Measurements from ENCODE around the gene MED29.

Gene MED29

DNA sequence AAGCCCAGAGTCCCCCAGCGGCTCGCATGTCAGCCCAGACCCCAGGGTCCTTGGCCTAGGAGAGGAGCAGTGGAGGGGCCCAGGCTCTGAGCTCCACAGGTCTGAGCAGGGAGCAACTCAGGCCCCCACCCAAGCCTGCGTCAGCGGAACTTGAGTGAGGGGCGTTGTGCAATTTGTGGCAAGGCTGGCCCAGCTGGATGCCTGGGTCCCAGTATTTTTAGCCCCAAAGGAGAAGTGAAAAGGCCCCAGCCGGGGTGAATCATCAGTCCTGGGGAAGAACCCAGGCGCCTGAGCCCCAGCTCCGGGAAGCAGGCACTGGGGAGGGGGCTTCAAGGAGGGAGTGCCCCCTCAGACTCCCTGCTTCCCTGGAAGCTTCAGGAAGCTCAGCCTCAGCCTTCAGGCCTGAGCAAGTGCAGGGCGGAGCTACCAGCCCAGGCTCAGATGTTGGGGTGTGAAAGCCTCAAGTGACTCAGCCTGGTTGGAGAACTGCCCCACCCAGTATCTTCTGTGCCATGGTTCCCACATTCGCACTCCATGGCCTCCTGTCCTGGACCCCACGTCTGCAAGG lies 7.2 kb downstream of the MED29 start:
- peak; percentile 88 for DNase-seq (ENCODE audit: low read depth)

DNA sequence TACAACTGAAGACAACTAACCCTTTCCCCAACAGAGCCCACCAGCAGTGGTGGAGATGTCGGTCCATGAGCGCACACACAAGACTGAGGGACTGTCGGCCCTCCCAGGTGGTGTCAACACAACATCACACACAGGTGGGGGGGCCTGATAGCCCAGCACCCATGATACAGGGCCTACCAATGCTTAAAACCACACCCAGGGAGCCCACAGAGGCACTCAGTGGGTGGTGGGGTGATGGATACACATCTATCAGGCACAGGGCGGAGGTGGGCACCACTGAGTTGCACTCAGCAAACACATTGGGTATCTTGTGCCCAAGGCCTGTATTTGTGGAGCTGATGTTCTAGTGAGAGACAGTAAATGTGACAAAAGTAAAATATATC lies 8.5 kb downstream of the MED29 start:
- DNase-seq (ENCODE audit: low read depth) = no peak

DNA sequence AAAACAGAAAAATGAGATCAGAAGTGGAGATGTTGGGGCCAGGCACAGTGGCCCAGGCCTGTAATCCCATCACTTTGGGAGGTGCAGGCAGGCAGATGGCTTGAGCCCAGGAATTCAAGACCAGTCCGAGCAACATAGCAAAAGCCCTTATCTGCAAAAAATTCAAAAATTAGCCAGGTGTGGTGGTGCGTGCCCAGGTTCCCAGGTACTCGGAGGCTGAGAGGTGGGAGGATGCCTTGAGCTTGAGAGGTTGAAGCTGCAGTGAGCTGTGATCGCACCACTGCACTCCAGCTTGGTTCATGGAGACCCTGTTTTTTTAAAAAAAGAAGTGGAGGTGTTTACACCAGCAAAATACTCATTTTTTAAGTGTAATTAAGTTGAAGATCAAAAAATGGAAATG lies 8.9 kb downstream of the MED29 start:
- no peak for DNase-seq (ENCODE audit: low read depth)

DNA sequence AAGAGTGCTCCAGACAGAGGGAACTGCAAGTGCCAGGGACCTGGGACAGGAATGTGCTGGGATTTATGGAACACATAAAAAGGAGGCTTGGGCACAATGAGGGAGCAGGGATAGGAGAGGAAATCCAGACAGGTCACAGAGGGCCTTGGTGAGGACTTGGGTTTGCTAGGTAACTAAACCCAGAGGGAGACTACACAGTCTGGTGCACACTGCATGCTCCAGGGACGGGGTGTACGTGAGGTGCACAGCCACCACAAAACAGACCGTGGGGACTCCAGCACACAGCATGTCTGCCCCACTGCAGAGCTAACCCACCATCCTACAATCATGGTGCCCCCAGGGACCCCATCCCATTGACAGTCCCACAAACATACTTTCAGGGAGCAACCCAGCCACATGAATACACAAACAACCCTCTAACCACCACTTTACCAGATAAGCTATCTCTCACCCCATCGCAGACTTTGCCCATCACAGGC lies 9.9 kb downstream of the MED29 start:
- peak; percentile 19 for DNase-seq (ENCODE audit: low read depth)

DNA sequence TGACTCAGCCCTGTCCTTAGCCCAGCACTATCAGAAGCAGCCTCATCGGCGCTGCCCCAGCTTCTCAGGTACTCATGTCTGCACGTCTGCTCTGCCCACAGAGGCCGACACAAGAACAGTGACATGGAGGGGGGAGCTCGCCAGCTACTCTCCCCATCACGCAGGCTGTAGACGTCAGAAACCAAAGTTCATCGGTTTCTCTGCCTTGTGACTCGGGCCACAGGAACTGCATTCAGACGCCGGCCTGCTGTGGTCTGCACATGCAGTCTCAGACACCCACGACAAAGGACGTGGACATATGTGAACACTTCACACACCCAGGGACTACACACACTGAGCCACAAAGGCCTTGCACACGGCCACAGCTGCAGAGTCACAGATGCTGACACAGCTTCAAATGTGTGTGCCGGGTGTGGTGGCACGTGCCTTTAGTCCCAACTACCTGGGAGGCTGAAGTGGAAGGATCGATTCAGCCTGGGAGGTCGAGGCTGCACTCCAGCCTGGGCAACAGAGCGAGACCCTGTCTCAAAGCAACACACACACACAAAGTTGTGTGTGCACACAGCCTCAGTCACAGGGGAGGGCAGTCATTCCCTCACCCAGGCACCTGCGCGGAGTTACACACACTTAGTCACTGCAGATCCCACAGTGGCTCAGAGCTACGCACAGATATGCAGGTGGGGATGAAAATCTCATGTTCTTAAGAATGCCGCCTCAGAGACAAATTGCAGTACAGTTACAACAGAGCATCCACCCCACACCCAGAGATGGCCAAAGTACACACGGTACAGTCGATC lies 10.6 kb downstream of the MED29 start:
- DNase-seq (ENCODE audit: low read depth) = peak; percentile 65

DNA sequence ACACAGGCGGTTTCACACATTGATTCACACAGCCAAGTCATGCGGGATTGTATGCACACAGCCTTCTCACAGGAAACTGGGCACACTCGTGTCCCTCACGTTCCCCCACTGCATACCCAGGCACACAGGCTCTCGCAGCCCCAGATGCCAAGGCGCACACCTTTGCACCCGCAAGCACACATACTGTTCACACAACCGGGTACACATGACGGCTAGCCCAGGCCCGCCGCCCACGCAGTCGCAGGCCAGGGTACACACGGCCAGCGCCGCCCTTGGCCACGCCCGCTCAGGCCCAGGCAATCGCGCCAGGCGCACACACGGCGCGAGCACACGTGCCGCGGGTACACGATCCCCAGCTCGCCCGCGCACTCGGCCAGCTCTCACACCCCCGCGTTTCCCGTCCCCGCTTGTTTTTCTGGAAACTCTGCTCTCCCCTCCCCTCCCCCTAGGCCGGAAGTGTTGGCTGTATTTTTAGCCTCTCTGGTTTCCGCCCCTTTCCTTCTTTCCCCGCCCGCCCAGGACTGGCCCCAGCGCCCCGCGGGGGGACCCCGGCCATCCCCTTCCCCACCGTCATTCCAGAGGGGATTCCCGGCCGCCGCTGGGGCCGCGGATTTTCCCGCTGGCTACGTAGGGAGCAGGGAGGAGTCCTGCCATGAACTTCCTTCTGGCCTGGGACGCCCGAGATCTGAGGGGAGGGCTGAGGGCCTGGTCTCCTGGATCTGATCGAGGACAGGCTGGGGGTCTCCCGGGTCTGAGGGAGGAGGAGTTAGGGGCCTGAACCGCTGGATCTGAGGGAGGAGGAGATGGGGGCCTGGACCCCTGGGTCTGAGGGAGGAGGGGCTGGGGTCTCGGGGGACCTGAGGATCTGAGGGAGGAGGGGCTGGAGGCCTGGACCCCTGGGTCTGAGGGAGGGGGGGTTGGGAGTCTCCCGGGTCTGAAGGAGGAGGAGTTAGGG lies 11.4 kb downstream of the MED29 start:
- DNase-seq (ENCODE audit: low read depth) = peak; percentile 96

DNA sequence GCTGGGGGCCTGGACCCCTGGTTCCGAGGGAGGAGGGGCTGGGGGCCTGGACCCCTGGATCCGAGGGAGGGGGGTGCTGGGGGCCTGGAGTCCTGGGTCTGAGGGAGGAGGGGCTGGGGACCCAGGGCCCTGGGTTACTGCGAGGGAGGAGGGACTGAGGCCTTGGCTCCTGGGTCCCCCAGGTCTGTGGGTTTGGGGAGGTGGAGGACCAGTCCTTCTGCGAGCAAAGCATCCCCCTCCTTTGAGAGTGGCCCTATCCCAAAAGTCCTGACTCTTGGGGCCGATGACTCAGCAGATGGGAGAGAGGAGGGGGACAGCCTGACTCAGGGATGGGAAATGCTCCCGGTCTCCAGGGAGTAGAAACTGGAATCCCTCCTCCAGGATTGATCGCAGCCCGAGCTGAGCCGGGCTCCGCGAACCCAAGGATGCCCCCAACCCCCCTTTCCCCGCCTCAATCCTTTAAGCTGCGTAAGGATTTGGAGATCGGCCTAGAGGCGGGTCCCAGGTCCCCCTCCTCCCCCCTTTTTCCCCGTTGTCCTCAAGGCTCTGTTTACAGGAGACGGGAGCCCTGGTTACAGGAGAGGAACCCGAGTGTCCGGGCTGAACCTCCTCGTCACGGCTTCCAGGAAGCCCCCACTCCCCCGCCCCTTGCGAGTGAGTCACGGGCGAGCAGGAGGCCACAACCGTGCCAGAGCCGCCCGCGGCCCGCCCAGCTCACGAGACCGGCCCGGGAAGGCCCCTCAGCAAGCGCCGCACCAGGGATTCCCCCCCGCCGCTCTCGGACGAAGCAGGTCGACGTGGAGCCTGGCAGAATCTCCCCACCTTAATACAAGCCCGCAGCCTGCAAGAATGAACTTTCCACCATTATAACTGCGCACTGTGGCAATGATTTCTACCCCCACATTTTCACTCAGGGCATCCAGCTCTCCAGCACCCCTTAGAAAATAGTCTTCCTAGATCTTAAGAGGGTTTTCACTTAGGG lies 12.4 kb downstream of the MED29 start:
- peak; percentile 100 for DNase-seq (ENCODE audit: low read depth)

DNA sequence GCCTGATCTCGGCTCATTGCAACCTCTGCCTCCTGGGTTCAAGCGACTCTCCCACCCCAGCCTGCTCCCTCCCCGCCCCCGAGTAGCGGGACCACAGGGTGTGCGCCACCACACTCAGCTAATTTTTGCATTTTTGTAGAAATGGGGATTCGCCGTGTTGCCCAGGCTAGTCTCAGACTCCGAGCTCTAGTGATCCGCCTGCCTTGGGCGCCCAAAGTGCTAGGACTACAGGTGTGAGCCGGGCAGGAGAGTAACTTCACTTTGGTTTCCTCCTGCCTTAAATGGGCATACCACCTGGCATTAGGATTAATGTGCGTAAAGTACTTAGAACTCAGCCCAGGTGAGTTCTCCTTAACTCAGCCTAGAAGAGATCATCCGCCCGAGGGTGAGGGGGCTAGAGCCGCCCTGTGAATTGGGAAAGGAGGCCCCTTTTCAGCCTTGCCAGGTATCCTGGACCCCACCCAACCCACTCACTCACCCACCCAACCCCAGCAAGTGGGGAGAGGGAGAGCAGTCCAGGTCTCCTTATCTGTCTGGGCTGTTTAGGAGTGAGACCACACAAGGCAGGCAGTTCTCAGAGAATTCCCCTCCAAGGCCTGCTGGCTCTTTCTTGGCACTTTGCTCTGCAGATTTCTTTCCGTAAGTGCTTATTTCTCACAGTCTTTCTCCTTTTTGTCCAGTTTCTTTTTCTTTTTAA lies 14.2 kb downstream of the MED29 start:
- DNase-seq (ENCODE audit: low read depth) = no peak

DNA sequence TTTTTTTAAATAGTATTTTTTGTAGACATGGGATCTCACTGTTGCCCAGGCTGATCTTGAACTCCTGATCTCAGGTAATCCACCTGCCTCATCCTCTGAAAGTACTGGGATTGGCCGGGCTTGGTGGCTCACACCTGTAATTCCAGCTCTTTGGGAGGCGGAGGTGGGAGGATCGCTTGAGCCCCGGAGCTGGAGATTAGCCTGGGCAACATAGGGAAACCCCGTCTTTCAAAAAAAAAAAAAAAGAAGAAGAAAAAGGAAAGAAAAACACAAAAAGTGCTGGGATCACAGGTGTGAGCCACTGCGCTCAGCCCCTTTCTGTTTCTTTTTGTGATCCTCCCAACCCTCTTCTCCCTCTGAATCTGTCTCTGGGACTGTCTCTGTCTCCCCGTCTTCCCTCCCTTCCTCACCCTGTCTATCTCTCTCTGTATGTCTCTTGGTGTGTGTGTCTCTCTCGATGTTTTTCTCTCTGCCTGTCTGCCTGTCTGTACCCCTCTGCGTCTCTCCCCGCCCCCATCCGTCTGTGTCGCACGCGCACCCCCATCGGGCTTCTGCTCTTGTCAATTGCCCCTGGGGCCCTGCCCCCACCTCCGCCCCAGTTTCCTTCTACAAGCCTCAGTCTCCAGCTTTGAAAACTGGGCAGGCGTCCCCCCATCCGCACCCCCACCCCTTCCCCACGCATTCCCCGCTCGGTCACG lies 14.9 kb downstream of the MED29 start:
- DNase-seq (ENCODE audit: low read depth) = no peak

DNA sequence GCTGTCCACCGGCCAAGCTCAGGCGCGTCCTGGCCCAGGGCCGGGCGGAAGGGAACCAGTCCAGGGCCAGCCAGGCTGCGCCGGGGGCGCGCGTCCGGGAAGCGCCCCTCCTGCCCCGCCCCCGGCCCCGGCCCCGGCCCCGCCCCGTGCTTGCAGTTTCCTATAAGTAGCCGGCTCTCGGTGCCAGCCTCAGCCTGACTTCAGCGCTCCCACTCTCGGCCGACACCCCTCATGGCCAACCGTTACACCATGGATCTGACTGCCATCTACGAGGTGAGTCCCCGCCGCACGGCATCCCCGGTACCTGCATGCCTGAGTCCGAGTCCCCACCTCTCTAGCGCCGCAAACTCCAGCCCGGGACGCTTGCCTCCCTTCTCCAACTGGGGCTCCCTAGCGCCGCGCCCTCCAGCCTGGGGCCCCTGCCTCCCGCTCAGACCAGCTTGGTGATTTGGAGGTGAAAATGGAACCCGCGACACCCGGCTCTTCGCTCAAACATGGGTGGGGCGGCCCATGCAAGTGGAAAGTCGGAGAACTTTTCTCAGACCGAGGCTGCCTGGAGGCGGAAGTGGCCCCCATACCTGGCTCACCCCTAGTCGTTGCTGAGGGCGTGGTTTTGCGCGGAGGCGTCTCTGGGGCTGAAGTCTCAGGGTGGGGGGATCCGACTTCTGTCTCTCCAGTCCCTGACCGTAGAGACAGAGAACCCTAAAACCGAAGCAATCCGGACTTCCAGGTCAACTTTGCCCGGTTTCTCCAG lies 15.7 kb downstream of the MED29 start, which contains the start of gene ZFP36:
TSS of gene ZFP36 (plus strand) at position 192 of the 754 bp plus-strand sequence. CDS start at position 250, 58 bp downstream.
- DNase-seq (ENCODE audit: low read depth) = peak; percentile 87

DNA sequence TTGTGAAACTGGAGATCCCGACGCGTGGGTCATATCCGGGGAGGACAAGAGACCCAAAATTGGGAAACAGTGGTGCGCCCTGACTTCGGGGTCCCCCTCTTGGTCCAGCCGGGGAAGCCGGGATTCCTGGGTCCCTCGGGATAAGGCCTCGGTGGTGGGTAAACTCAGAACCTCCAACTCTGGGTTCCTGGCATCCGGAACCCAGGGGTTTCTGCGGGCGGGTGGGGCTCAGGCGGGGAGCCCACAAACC lies 16.2 kb downstream of the MED29 start:
- no peak for DNase-seq (ENCODE audit: low read depth)

DNA sequence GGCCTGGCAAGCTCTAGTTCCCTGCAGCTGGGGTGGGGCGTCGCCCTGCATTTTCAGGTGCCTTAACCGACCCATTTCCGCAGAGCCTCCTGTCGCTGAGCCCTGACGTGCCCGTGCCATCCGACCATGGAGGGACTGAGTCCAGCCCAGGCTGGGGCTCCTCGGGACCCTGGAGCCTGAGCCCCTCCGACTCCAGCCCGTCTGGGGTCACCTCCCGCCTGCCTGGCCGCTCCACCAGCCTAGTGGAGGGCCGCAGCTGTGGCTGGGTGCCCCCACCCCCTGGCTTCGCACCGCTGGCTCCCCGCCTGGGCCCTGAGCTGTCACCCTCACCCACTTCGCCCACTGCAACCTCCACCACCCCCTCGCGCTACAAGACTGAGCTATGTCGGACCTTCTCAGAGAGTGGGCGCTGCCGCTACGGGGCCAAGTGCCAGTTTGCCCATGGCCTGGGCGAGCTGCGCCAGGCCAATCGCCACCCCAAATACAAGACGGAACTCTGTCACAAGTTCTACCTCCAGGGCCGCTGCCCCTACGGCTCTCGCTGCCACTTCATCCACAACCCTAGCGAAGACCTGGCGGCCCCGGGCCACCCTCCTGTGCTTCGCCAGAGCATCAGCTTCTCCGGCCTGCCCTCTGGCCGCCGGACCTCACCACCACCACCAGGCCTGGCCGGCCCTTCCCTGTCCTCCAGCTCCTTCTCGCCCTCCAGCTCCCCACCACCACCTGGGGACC lies 16.6 kb downstream of the MED29 start:
- DNase-seq (ENCODE audit: low read depth) = peak; percentile 24

DNA sequence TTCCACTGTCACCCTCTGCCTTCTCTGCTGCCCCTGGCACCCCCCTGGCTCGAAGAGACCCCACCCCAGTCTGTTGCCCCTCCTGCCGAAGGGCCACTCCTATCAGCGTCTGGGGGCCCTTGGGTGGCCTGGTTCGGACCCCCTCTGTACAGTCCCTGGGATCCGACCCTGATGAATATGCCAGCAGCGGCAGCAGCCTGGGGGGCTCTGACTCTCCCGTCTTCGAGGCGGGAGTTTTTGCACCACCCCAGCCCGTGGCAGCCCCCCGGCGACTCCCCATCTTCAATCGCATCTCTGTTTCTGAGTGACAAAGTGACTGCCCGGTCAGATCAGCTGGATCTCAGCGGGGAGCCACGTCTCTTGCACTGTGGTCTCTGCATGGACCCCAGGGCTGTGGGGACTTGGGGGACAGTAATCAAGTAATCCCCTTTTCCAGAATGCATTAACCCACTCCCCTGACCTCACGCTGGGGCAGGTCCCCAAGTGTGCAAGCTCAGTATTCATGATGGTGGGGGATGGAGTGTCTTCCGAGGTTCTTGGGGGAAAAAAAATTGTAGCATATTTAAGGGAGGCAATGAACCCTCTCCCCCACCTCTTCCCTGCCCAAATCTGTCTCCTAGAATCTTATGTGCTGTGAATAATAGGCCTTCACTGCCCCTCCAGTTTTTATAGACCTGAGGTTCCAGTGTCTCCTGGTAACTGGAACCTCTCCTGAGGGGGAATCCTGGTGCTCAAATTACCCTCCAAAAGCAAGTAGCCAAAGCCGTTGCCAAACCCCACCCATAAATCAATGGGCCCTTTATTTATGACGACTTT lies 17.4 kb downstream of the MED29 start:
- peak; percentile 56 for DNase-seq (ENCODE audit: low read depth)

DNA sequence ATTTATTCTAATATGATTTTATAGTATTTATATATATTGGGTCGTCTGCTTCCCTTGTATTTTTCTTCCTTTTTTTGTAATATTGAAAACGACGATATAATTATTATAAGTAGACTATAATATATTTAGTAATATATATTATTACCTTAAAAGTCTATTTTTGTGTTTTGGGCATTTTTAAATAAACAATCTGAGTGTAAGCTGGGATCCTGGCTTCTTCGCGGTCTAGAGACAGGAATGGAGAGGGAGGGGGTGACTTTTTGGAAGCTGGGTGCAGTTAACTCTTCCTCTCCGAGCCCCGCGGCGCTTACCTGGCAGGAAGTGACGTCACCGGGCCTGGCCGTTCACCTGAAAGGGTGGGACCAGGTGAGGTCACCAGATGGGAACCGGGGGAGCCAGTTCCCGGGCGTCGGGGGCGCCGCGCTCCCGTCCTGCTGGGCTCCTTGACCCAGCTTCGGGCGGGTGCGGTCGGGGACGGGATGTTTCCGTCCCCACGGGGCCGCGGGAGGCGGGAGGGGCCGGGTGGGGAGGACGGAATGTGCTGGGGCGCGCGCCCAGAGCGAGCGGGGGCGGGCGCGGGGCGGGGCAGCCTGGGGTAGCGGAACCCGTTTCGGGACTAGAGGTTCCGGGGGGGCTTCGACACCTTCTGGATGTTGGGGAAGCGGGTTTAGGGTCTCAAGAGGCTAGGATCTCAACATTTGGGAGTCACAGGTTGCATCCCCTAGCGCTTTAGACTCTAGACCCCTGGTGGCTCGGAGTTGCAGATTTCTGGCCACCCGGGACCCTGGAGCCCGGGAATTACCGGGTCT lies 18.2 kb downstream of the MED29 start:
- DNase-seq (ENCODE audit: low read depth) = peak; percentile 74

DNA sequence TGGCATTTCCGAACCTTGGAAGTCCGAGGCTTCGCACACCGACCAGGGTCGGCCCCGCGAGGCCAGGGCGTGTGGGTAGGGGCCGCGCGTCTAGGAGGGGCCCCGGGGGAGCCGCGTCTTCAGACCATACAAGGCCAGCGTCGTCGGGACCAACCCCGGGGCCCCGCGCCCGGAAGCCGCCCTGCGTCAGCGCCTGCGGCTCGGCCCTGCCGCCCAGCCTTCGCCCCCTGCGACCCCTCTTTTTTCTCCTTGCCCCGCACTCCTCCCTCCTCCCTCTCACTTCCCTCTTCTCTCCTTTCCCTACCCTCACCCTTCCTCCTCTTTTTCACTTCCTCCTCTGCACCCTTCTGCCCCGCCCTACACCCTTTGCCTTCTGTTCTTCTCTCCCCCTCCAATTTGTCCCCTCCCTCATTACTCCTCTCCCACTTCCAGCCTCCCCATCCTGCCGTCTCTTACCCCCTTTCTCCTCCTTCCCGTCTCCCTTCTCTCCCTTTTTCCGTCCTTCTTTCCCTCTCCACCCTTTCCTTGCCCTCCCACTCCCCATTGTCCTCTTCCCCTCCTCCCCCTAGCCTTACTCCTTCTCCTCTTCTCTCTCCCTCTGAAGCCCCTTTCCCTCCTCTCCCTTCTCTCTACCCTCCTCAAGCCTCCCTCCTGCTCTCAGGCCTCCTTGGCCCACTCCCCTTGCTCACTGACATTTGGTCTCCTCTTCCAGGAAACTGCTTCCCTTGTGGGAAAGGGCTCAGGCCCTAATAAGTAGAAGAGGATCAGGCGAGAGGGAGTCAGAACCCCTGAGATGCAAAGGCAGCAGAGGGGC lies 19.0 kb downstream of the MED29 start:
- peak; percentile 68 for DNase-seq (ENCODE audit: low read depth)

DNA sequence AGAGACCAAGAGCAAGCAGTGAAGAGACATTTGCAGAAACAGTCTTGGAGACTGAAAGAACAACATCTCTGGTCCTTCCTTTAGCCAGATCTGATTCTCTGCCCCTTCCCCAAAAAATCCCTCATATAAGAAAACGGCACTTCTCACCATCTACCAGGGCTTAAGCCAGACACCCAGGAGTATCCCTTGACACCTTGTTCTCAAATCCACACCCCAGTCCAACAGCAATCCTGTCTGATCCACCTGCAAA lies 19.6 kb downstream of the MED29 start:
- DNase-seq (ENCODE audit: low read depth) = no peak

All from EH (cell line).